GM18867 (cell line): ENCODE measurements around the gene PAX8.

Experiments used
- ATAC-seq: cut with Tn5 transposase; IDR thresholded peaks from one replicate; pipeline ENCODE4 v1.9.1; 2021; ENCODE audit warnings: mild to moderate bottlenecking, moderate library complexity; ENCODE audit not compliant: unreplicated experiment

Gene PAX8

GRCh38 chr2:113224647-113225236 is 54.0 kb downstream of the PAX8 start:
- ATAC-seq = no peak

GRCh38 chr2:113223813-113224212 is 54.9 kb downstream of the PAX8 start:
- no peak for ATAC-seq

GRCh38 chr2:113221846-113222245 is 56.9 kb downstream of the PAX8 start:
- no peak for ATAC-seq

GRCh38 chr2:113220970-113221708 is 57.6 kb downstream of the PAX8 start:
- no peak for ATAC-seq

GRCh38 chr2:113219889-113220641 is 58.7 kb downstream of the PAX8 start:
- no peak for ATAC-seq

GRCh38 chr2:113219525-113219888 is 59.2 kb downstream of the PAX8 start:
- ATAC-seq = no peak

- ATAC-seq = no peak
Measured at GRCh38 chr2:113219092-113219441, 59.7 kb downstream of the PAX8 start.

- no peak for ATAC-seq
Measured at GRCh38 chr2:113218283-113219091, 60.2 kb downstream of the PAX8 start.

GRCh38 chr2:113217455-113218282 is 61.1 kb downstream of the PAX8 start:
- ATAC-seq = no peak

GRCh38 chr2:113216891-113217454 is 61.7 kb downstream of the PAX8 start:
- no peak for ATAC-seq

- ATAC-seq = no peak
Measured at GRCh38 chr2:113216321-113216720, 62.4 kb downstream of the PAX8 start.

GRCh38 chr2:113215056-113215455 is 63.7 kb downstream of the PAX8 start:
- ATAC-seq = no peak

GRCh38 chr2:113214141-113214540 is 64.6 kb downstream of the PAX8 start:
- ATAC-seq = no peak

- no peak for ATAC-seq
Measured at GRCh38 chr2:113213061-113213930, 65.4 kb downstream of the PAX8 start.

GRCh38 chr2:113212245-113213060 is 66.3 kb downstream of the PAX8 start:
- no peak for ATAC-seq

GRCh38 chr2:113211226-113212105 is 67.3 kb downstream of the PAX8 start:
- no peak for ATAC-seq

- no peak for ATAC-seq
Measured at GRCh38 chr2:113209646-113210171, 69.0 kb downstream of the PAX8 start.
